ENCODE data around the gene MPZL1. TPM values are rescaled to one million over a fixed set of nuclear protein-coding genes. Genes with fewer than 3 reads are reported as not detected.

MPZL1 gene
- total RNA-seq, 1 experiment from 2014 or later = 123 TPM

DNA sequence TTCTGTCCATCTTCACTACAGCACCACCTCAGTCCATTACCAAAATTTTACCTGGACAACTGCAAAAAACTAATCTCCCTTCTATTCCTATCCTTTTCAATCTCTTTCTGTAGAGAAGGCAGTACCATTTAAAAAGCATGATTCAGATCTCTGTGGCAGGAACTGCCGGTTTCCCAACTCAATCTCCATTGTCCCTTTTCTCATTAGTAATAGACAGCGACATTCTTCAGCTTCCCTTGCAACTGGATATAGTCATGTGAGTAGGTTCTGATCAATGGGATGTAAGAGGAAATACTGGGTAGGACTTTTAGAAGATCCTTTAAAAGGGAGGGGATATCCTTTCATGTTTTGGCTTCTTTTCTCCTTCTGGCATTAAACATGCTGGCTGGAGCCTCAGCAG, 117.2 kb downstream of the MPZL1 start:
- in situ Hi-C loops (cut with HindIII; ENCODE audit: low pct_unique_long_range_greater_than_20kb, low sequenced_read_pairs) = no loop called here
- no peak for DNase-seq (ENCODE audit: low read depth, low spot score)

Other genes starting within 250 kb of the MPZL1 start
- 0.77 TPM in 1 of 2 replicates, not detected in the other for gene CD247, start 203.5 kb upstream of the MPZL1 start, total RNA-seq (2014; rRNA removed; shearing (Covaris generic))
- 152 and 156 TPM in 2 replicates for gene CREG1, start 168.2 kb upstream of the MPZL1 start, total RNA-seq (2014; rRNA removed; shearing (Covaris generic))
- not detected in 2 replicates for gene RCSD1, start 91.8 kb upstream of the MPZL1 start, total RNA-seq (2014; rRNA removed; shearing (Covaris generic))
- not detected in 2 replicates for gene ADCY10, start 192.2 kb downstream of the MPZL1 start, total RNA-seq (2014; rRNA removed; shearing (Covaris generic))
- gene DCAF6, start 214.7 kb downstream of the MPZL1 start, total RNA-seq (2014; rRNA removed; shearing (Covaris generic)) = 29.6 and 29.7 TPM in 2 replicates
- gene MPC2, start 215.1 kb downstream of the MPZL1 start, total RNA-seq (2014; rRNA removed; shearing (Covaris generic)) = 42.4 and 44.6 TPM in 2 replicates

All from SK-MEL-5 (cell line).